Loucy (cell line): Measurements from ENCODE around the gene PSME4.
"Not testable (repeated sequence)": the region's sequence is repeated elsewhere in the genome, so short reads cannot be mapped to it uniquely, and the experiment has no call there.

Source experiments
- H2AFZ ChIP-seq: fragments of 200-600 bp; sonication (generic); 2 replicates; pipeline ENCODE4 v1.6.0; 2016; ENCODE audit warnings: antibody characterized with exemption, mild to moderate bottlenecking, low read length, moderate library complexity
- H3F3A ChIP-seq: fragments of 200-600 bp; 2 replicates; pipeline ENCODE4 v1.6.0; 2016; ENCODE audit warnings: antibody characterized with exemption, low read depth, mild to moderate bottlenecking
- H3K27me3 ChIP-seq: fragments of 200-600 bp; sonication (generic); 2 replicates; pipeline ENCODE4 v1.6.1; 2014; ENCODE audit warnings: low read length, mild to moderate bottlenecking; ENCODE audit not compliant: insufficient read depth, poor library complexity, severe bottlenecking
- H3K36me3 ChIP-seq: fragments of 200-600 bp; sonication (generic); 2 replicates; pipeline ENCODE4 v1.6.1; 2016; ENCODE audit warnings: low read length; ENCODE audit not compliant: insufficient read depth
- H3K4me1 ChIP-seq: fragments of 200-600 bp; sonication (generic); 2 replicates; pipeline ENCODE4 v1.5.1; 2014; ENCODE audit warnings: low read length, mild to moderate bottlenecking; ENCODE audit not compliant: insufficient read depth, poor library complexity, severe bottlenecking
- H3K4me2 ChIP-seq: fragments of 200-600 bp; sonication (generic); 2 replicates; pipeline ENCODE4 v1.6.0; 2014; ENCODE audit warnings: antibody characterized with exemption, low read length, low read depth, mild to moderate bottlenecking; ENCODE audit not compliant: poor library complexity, severe bottlenecking
- H3K4me3 ChIP-seq: fragments of 200-600 bp; sonication (generic); 2 replicates; pipeline ENCODE4 v1.5.1; 2014; ENCODE audit warnings: low read length, mild to moderate bottlenecking, mixed read lengths; ENCODE audit not compliant: poor library complexity, severe bottlenecking
- H3K79me2 ChIP-seq: fragments of 200-600 bp; sonication (generic); 2 replicates; pipeline ENCODE4 v1.6.1; 2014; ENCODE audit warnings: low read length; ENCODE audit not compliant: insufficient read depth
- H3K9ac ChIP-seq: fragments of 200-600 bp; sonication (generic); 2 replicates; pipeline ENCODE4 v1.6.0; 2014; ENCODE audit warnings: mild to moderate bottlenecking, low read depth, low read length, moderate library complexity; ENCODE audit not compliant: poor library complexity, severe bottlenecking
- H3K9me2 ChIP-seq: fragments of 200-600 bp; sonication (generic); replicated peaks from 2 replicates; pipeline ENCODE4 v1.6.1; 2016; ENCODE audit warnings: low read depth, low read length, mixed read lengths
- H3K9me3 ChIP-seq: fragments of 200-600 bp; sonication (generic); 2 replicates; pipeline ENCODE4 v1.6.1; 2014; ENCODE audit warnings: mild to moderate bottlenecking, antibody characterized with exemption, low read length, low read depth; ENCODE audit not compliant: insufficient read depth
- H4K20me1 ChIP-seq: fragments of 200-600 bp; sonication (generic); 2 replicates; pipeline ENCODE4 v1.6.0; 2014; ENCODE audit warnings: antibody characterized with exemption, low read length, mild to moderate bottlenecking; ENCODE audit not compliant: insufficient read depth, poor library complexity, severe bottlenecking
- CTCF ChIP-seq: fragments of 200-600 bp; sonication (generic); conservative IDR thresholded peaks from 2 replicates; pipeline ENCODE4 v1.5.1; 2014; ENCODE audit warnings: mild to moderate bottlenecking, antibody characterized with exemption, low read length
- EZH2phosphoT487 ChIP-seq: fragments of 200-600 bp; IDR thresholded peaks from 2 replicates; pipeline ENCODE4 v1.6.1; 2018; ENCODE audit warnings: antibody characterized with exemption, mild to moderate bottlenecking, moderate library complexity, borderline replicate concordance

Gene PSME4

GRCh38 chr2:53826587-53827397 is 144.0 kb downstream of the PSME4 start:
- Histone ChIP-seq H3K4me2 (no peak overlapping the region), H3K27me3 (no peaks in the 10 kb centered on the region), H3F3A (no peaks in the 10 kb centered on the region), H3K4me1 (no peaks in the 10 kb centered on the region), H3K9me3 (no peaks in the 10 kb centered on the region), H4K20me1 (no peaks in the 10 kb centered on the region), H3K4me3 (no peak overlapping the region), H3K79me2 (no peaks in the 10 kb centered on the region), H3K36me3 (no peaks in the 10 kb centered on the region), H2AFZ (no peak overlapping the region), H3K9me2 (no peaks in the 10 kb centered on the region), H3K9ac (no peak overlapping the region)
- no peak for TF ChIP-seq CTCF
- no peak for TF ChIP-seq EZH2phosphoT487

- Histone ChIP-seq H4K20me1 (no peaks in the 10 kb centered on the region), H3K36me3 (no peaks in the 10 kb centered on the region), H3K4me3 (no peak overlapping the region), H3K9me2 (no peaks in the 10 kb centered on the region), H3K4me1 (no peaks in the 10 kb centered on the region), H2AFZ (no peak overlapping the region), H3F3A (no peaks in the 10 kb centered on the region), H3K79me2 (no peaks in the 10 kb centered on the region), H3K9me3 (no peaks in the 10 kb centered on the region), H3K9ac (no peak overlapping the region), H3K4me2 (no peak overlapping the region), H3K27me3 (no peaks in the 10 kb centered on the region)
- TF ChIP-seq EZH2phosphoT487, result no peak
Measured at GRCh38 chr2:53826030-53826410, 144.8 kb downstream of the PSME4 start.

- H3K9me3 ChIP-seq, H3K27me3 ChIP-seq, H3K4me3 ChIP-seq, H3K4me2 ChIP-seq, H3K9me2 ChIP-seq, H3K4me1 ChIP-seq, H3K9ac ChIP-seq, H2AFZ ChIP-seq, H3K79me2 ChIP-seq, H4K20me1 ChIP-seq, H3F3A ChIP-seq: not testable (repeated sequence)
- H3K36me3 ChIP-seq, result peaks cover 15% of the 10 kb centered on the region; the same call in 1 of the 2 replicates
- peak; percentile 51 for TF ChIP-seq CTCF
Measured at GRCh38 chr2:53823639-53824038, 147.2 kb downstream of the PSME4 start.

GRCh38 chr2:53821810-53822209 is 149.0 kb downstream of the PSME4 start:
- no peaks in the 10 kb centered on the region for H3K9me2 ChIP-seq
- no peak overlapping the region for H3K4me3 ChIP-seq
- no peaks in the 10 kb centered on the region for H3K27me3 ChIP-seq
- H3K9ac ChIP-seq, result no peak overlapping the region
- no peak overlapping the region for H2AFZ ChIP-seq
- no peaks in the 10 kb centered on the region for H3K4me1 ChIP-seq
- H4K20me1 ChIP-seq, result no peaks in the 10 kb centered on the region
- no peaks in the 10 kb centered on the region for H3K9me3 ChIP-seq
- TF ChIP-seq EZH2phosphoT487, result no peak
- TF ChIP-seq CTCF, result no peak
- H3K36me3 ChIP-seq, result peaks cover 29% of the 10 kb centered on the region; the same call in 1 of the 2 replicates
- H3F3A ChIP-seq, result no peaks in the 10 kb centered on the region
- H3K4me2 ChIP-seq, result no peak overlapping the region
- no peaks in the 10 kb centered on the region for H3K79me2 ChIP-seq
